BJ (cell line): ENCODE measurements around the gene WWOX. TPM values are rescaled to one million over a fixed set of nuclear protein-coding genes. Genes with fewer than 3 reads are reported as not detected.

Experiments used
- CTCF ChIA-PET: fragments of 350-600 bp; formaldehyde crosslinking; extraction: SDS; loops from one replicate; lab custom pipeline; 2021; ENCODE audit warnings: antibody characterized with exemption, inconsistent platforms; lab: Yijun Ruan, JAX
- POLR2A ChIA-PET: fragments of 300-600 bp; sonication (Branson Sonifier 250); formaldehyde crosslinking; extraction: SDS; loops from one replicate; lab custom pipeline; 2021; ENCODE audit warnings: antibody characterized with exemption; lab: Charles Lee
- DNase-seq: peaks from one replicate; pipeline ENCODE4 v3.0.0-alpha.2; 2011; ENCODE audit warnings: low read depth
- H3K27me3 ChIP-seq: 2 replicates; pipeline ENCODE4 v1.6.0; 2011; ENCODE audit warnings: low read length; ENCODE audit not compliant: control insufficient read depth, insufficient read depth
- H3K36me3 ChIP-seq: 2 replicates; pipeline ENCODE4 v1.5.1; 2011; ENCODE audit warnings: low read length; ENCODE audit not compliant: control insufficient read depth, insufficient read depth
- H3K4me3 ChIP-seq: 2 replicates; pipeline ENCODE4 v1.5.1; 2011; ENCODE audit warnings: low read depth, mild to moderate bottlenecking, control low read depth, low read length
- polyA plus RNA-seq: library from polyadenylated mRNA; depleted of rRNA; stranded (reverse); fragments of >200 nt; gene quantifications from 2 replicates; pipeline ENCODE4 v1.2.3, GENCODE V29; 2011
- TF ChIP-seq, protein P1 (sequence below): IDR thresholded peaks from 2 replicates; pipeline ENCODE4 v1.5.1; 2011; ENCODE audit warnings: low read depth, mild to moderate bottlenecking, control low read depth, inconsistent platforms, low read length, moderate library complexity; ENCODE audit not compliant: insufficient read depth

Gene WWOX
- polyA plus RNA-seq, 1 experiment, result 3.1 TPM

DNA sequence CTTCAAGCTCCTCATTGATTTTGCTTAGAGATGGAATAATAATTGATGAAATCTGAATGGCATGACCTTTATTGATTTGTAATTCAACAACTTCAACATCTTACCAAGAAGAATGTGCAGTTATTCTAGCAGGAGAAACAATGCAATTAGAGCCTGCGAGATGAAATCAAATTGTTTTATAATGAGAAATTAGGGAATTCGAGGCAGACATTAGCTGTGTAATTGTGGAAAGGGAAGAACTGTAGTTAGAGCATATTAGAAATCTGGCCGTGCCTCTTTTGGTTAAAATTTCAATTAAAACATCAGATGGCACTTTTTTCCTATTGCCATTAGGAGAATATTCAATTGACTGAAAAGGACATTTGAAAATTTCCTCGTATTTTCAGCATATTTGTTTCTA, 325.8 kb downstream of the WWOX start:
- ChIA-PET CTCF (no interaction called here), POLR2A (no interaction called here)
- TF ChIP-seq, protein P1, sequence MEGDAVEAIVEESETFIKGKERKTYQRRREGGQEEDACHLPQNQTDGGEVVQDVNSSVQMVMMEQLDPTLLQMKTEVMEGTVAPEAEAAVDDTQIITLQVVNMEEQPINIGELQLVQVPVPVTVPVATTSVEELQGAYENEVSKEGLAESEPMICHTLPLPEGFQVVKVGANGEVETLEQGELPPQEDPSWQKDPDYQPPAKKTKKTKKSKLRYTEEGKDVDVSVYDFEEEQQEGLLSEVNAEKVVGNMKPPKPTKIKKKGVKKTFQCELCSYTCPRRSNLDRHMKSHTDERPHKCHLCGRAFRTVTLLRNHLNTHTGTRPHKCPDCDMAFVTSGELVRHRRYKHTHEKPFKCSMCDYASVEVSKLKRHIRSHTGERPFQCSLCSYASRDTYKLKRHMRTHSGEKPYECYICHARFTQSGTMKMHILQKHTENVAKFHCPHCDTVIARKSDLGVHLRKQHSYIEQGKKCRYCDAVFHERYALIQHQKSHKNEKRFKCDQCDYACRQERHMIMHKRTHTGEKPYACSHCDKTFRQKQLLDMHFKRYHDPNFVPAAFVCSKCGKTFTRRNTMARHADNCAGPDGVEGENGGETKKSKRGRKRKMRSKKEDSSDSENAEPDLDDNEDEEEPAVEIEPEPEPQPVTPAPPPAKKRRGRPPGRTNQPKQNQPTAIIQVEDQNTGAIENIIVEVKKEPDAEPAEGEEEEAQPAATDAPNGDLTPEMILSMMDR, result no peak
- H3K36me3 ChIP-seq, result no peaks in the 10 kb centered on the region
- no peak overlapping the region for H3K4me3 ChIP-seq
- H3K27me3 ChIP-seq, result no peaks in the 10 kb centered on the region
- DNase-seq, result no peak

DNA sequence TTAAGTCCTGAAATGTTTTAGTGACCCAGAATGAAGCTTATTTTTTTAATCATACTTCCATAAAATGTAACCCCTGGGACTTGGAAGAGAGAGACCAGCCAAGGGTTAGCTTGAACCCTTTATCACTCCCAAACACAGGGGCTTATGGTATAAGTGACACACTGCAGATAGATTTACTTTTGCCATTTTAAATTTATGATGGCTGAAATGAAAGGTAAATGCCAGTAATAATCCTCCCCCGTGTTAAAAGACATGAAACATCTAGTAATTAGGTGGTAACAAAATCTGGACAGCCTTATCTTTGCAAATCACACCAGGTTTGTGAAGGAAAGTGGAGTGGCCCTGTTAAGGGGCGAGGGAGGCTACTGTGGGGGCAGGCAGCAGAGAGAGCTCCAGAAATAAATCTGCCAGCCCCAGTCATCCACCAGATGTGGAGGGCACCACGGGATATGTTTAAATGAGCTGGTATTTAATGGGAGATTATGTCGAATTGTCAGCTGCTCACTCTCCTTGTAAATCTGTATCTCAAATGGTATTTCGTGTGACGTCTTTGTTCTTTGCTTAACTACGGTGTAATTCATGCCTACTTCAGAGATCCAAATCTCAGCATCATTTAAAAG, 326.5 kb downstream of the WWOX start:
- no peaks in the 10 kb centered on the region for H3K27me3 ChIP-seq
- no peak overlapping the region for H3K4me3 ChIP-seq
- DNase-seq, result no peak
- ChIA-PET CTCF (no interaction called here), POLR2A (no interaction called here)
- TF ChIP-seq, protein P1, result no peak
- H3K36me3 ChIP-seq, result no peaks in the 10 kb centered on the region

DNA sequence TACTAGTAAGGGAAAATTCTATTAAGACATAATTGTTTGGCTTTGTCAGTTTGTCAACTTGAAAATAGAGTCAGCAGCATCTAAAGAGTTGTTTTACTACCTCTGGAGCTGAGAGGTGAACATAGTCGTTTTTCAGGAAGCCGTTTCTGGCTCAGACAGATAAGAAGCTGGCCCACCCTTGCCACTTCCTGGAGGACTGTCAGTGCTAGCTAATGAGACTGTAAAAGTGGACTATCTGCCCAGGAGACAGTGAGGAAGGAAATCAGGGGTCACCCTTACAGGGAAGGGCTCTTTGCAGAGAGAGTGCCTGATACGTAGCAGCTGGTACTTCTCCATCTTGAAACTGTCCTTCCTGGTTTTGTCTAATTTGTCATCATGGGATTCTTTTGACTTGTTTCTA, 328.7 kb downstream of the WWOX start:
- H3K27me3 ChIP-seq, result no peaks in the 10 kb centered on the region
- TF ChIP-seq, protein P1, result no peak
- no peak for DNase-seq
- H3K4me3 ChIP-seq, result no peak overlapping the region
- no peaks in the 10 kb centered on the region for H3K36me3 ChIP-seq
- ChIA-PET CTCF (no interaction called here), POLR2A (no interaction called here)

DNA sequence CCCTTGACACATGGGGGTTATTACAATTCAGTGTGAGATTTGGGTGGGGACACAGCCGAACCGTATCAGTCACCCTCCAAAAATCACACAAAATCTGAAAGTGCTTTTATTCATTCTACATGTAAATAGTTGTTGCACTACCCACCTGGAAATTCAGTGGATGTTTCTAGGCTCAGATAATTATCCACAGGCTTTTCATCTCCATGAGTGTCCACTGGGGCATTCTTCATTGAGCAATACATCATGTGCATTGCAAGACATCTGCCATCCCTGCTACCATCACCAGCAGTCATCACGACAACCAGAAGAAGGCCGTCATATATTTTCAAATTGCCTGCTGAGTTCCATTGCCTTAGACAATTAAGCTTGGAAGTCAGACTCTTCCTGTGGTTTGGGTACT, 330.8 kb downstream of the WWOX start:
- ChIA-PET CTCF (no interaction called here), POLR2A (no interaction called here)
- TF ChIP-seq, protein P1, result no peak
- no peak for DNase-seq
- H3K4me3 ChIP-seq, result no peak overlapping the region
- H3K27me3 ChIP-seq, result no peaks in the 10 kb centered on the region
- H3K36me3 ChIP-seq, result no peaks in the 10 kb centered on the region

DNA sequence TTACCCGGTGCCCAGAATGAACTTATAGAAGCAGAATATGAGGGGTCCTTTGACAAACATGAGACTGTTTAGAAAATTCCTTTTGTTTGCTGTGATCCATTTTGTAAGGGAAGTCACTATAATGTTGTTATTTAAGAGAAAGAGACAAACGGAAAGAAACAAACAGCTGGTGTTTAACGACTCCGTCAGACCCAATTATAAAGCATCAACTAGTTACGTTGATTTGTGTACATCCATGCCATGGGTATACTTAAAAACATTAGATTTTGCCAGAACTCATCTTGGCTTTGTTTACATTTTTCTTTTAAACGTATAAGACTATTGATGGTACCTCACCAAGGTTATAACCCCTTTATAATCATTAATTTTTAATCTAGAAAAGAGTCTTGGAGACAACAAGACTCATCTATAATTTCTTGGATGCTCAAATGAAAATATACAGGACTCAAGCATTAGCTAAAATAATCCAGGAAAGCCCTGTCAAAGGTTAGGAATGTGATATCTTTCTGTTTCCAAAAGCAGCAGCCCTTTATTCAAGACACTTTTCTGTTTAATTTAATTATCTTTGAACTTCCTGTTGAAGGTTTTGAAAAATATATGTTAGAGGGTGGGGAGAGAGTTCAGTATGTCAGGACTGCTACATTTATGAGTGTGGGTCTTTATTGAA, 331.7 kb downstream of the WWOX start:
- H3K4me3 ChIP-seq, result no peak overlapping the region
- no peaks in the 10 kb centered on the region for H3K27me3 ChIP-seq
- H3K36me3 ChIP-seq, result no peaks in the 10 kb centered on the region
- no peak for DNase-seq
- CTCF ChIA-PET, result no interaction called here
- POLR2A ChIA-PET, result no interaction called here
- TF ChIP-seq, protein P1, result no peak
